ENCODE data around the gene PTPN1.

DNA sequence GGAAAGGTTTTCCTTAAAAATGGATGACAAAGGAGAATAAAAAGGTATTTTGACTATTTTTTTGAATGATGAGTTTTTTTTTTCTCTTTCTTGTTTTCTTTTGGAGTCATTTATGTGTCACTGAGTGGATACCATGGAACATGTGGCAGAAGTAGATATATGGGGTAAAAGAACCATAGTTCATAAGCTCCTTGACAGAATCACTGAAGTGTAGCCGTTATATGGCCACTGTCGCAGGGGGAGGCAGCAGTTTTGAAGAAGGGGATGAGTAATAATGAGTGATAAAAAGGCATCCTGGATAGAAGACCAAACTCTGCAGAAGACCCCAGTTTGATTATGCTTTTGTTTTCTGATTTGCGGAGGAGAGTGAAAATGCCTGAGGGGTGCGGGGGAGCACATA lies 15.5 kb downstream of the PTPN1 start:
- TF ChIP-seq EZH2 (IDR thresholded peaks at IDR 0.05; ENCODE audit: borderline replicate concordance, low read length): no peak
- TF ChIP-seq, protein P1, sequence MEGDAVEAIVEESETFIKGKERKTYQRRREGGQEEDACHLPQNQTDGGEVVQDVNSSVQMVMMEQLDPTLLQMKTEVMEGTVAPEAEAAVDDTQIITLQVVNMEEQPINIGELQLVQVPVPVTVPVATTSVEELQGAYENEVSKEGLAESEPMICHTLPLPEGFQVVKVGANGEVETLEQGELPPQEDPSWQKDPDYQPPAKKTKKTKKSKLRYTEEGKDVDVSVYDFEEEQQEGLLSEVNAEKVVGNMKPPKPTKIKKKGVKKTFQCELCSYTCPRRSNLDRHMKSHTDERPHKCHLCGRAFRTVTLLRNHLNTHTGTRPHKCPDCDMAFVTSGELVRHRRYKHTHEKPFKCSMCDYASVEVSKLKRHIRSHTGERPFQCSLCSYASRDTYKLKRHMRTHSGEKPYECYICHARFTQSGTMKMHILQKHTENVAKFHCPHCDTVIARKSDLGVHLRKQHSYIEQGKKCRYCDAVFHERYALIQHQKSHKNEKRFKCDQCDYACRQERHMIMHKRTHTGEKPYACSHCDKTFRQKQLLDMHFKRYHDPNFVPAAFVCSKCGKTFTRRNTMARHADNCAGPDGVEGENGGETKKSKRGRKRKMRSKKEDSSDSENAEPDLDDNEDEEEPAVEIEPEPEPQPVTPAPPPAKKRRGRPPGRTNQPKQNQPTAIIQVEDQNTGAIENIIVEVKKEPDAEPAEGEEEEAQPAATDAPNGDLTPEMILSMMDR (IDR thresholded peaks at IDR 0.05; ENCODE audit: low read length): no peak
